ENCODE data around the gene MAP4.
"Not testable (repeated sequence)": the region's sequence is repeated elsewhere in the genome, so short reads cannot be mapped to it uniquely, and the experiment has no call there.

MAP4 gene

GRCh38 chr3:48016301-48016973 lies at the start of gene MAP4:
MAP4 (minus strand) TSS chr3:48016416; CDS start chr3:47998860, 17,556 bp downstream.
- no peak within 1 kb of the TSS for H3K27ac ChIP-seq (ENCODE audit: low read depth, low read length)
- peaks cover 32% of the 10 kb centered on the region for H3K4me1 ChIP-seq (ENCODE audit: control insufficient read depth, low read length)
- no peaks in the 10 kb centered on the region for H3K9me2 ChIP-seq (replicated peaks; ENCODE audit: control insufficient read depth, low read length)
- TF ChIP-seq CTCF (IDR thresholded peaks at IDR 0.05; ENCODE audit: low read depth, low read length, poor library complexity, severe bottlenecking) (no peak), EZH2phosphoT487 (IDR thresholded peaks at IDR 0.05; ENCODE audit: borderline replicate concordance, low read length) (no peak)
- H3K4me2 ChIP-seq (ENCODE audit: low read length): no peak within 1 kb of the TSS
- H3F3A ChIP-seq (ENCODE audit: control insufficient read depth, insufficient read depth): no peaks in the 10 kb centered on the region
- H4K20me1 ChIP-seq (ENCODE audit: control insufficient read depth, insufficient read depth, low read depth, low read length): no peaks in the 10 kb centered on the region
- H3K9me3 ChIP-seq (ENCODE audit: control insufficient read depth, insufficient read depth, low read length): no peaks in the 10 kb centered on the region
- no peaks in the 10 kb centered on the region for H3K36me3 ChIP-seq (ENCODE audit: control insufficient read depth, low read length)
- no peaks in the 10 kb centered on the region for H3K27me3 ChIP-seq (ENCODE audit: control insufficient read depth, low read length)
- peaks cover 23% of the 10 kb centered on the region for H3K79me2 ChIP-seq (ENCODE audit: control insufficient read depth, low read length)
- H3K4me3 ChIP-seq (ENCODE audit: low read length): no peak within 1 kb of the TSS

- Histone ChIP-seq H4K20me1 (ENCODE audit: control insufficient read depth, insufficient read depth, low read depth, low read length) (peaks cover 7% of the 10 kb centered on the region; the same call in 1 of the 2 replicates), H3K79me2 (ENCODE audit: control insufficient read depth, low read length) (peaks cover 56% of the 10 kb centered on the region), H3F3A (ENCODE audit: control insufficient read depth, insufficient read depth) (no peaks in the 10 kb centered on the region), H3K4me3 (ENCODE audit: low read length) (no peak overlapping the region), H3K4me1 (ENCODE audit: control insufficient read depth, low read length) (no peaks in the 10 kb centered on the region), H3K27ac (ENCODE audit: low read depth, low read length) (no peak overlapping the region), H3K9me2 (replicated peaks; ENCODE audit: control insufficient read depth, low read length) (no peaks in the 10 kb centered on the region), H3K36me3 (ENCODE audit: control insufficient read depth, low read length) (peaks cover 2% of the 10 kb centered on the region), H3K4me2 (ENCODE audit: low read length) (no peak overlapping the region), H3K27me3 (ENCODE audit: control insufficient read depth, low read length) (no peaks in the 10 kb centered on the region), H3K9me3 (ENCODE audit: control insufficient read depth, insufficient read depth, low read length) (no peaks in the 10 kb centered on the region)
- TF ChIP-seq EZH2phosphoT487 (IDR thresholded peaks at IDR 0.05; ENCODE audit: borderline replicate concordance, low read length): no peak
- TF ChIP-seq CTCF (IDR thresholded peaks at IDR 0.05; ENCODE audit: low read depth, low read length, poor library complexity, severe bottlenecking): no peak
Measured at GRCh38 chr3:48065035-48065434, 48.8 kb upstream of the MAP4 start.

- Histone ChIP-seq H3K9me3 (ENCODE audit: control insufficient read depth, insufficient read depth, low read length) (no peaks in the 10 kb centered on the region), H3K79me2 (ENCODE audit: control insufficient read depth, low read length) (peaks cover 56% of the 10 kb centered on the region), H3K27ac (ENCODE audit: low read depth, low read length) (no peak overlapping the region), H3K27me3 (ENCODE audit: control insufficient read depth, low read length) (no peaks in the 10 kb centered on the region), H4K20me1 (ENCODE audit: control insufficient read depth, insufficient read depth, low read depth, low read length) (peaks cover 2% of the 10 kb centered on the region; the same call in 1 of the 2 replicates), H3K4me1 (ENCODE audit: control insufficient read depth, low read length) (no peaks in the 10 kb centered on the region), H3K9me2 (replicated peaks; ENCODE audit: control insufficient read depth, low read length) (no peaks in the 10 kb centered on the region), H3K4me2 (ENCODE audit: low read length) (no peak overlapping the region), H3K36me3 (ENCODE audit: control insufficient read depth, low read length) (no peaks in the 10 kb centered on the region; the same call in 1 of the 2 replicates), H3F3A (ENCODE audit: control insufficient read depth, insufficient read depth) (no peaks in the 10 kb centered on the region), H3K4me3 (ENCODE audit: low read length) (no peak overlapping the region)
- TF ChIP-seq CTCF (IDR thresholded peaks at IDR 0.05; ENCODE audit: low read depth, low read length, poor library complexity, severe bottlenecking): no peak
- no peak for TF ChIP-seq EZH2phosphoT487 (IDR thresholded peaks at IDR 0.05; ENCODE audit: borderline replicate concordance, low read length)
Measured at GRCh38 chr3:48064292-48064829, 48.1 kb upstream of the MAP4 start.

GRCh38 chr3:48061586-48061985 lies 45.4 kb upstream of the MAP4 start:
- not testable (repeated sequence) for H3K9me3 ChIP-seq (ENCODE audit: control insufficient read depth, insufficient read depth, low read length); H3K36me3 ChIP-seq (ENCODE audit: control insufficient read depth, low read length)
- H3K79me2 ChIP-seq (ENCODE audit: control insufficient read depth, low read length): peaks cover 51% of the 10 kb centered on the region

More at GRCh38 chr3:48061586-48061985, 45.4 kb upstream of the MAP4 start:
- H4K20me1 ChIP-seq (ENCODE audit: control insufficient read depth, insufficient read depth, low read depth, low read length); H3K9me2 ChIP-seq (replicated peaks; ENCODE audit: control insufficient read depth, low read length); H3K27ac ChIP-seq (ENCODE audit: low read depth, low read length); H3F3A ChIP-seq (ENCODE audit: control insufficient read depth, insufficient read depth); H3K27me3 ChIP-seq (ENCODE audit: control insufficient read depth, low read length); H3K4me2 ChIP-seq (ENCODE audit: low read length); H3K4me3 ChIP-seq (ENCODE audit: low read length); H3K4me1 ChIP-seq (ENCODE audit: control insufficient read depth, low read length): not testable (repeated sequence)
